ENCODE results near the gene GLYATL1B.
"Not testable (repeated sequence)": the region's sequence is repeated elsewhere in the genome, so short reads cannot be mapped to it uniquely, and the experiment has no call there.

GLYATL1B gene

GRCh38 chr11:59079086-59079485, 7.0 kb upstream of the GLYATL1B start:
- no peak for TF ChIP-seq POLR2A (IDR thresholded peaks at IDR 0.05; ENCODE audit: low read length)
- no peak for TF ChIP-seq GATA1 (IDR thresholded peaks at IDR 0.05; ENCODE audit: low read depth, low read length)
- no peak for DNase-seq

GRCh38 chr11:59080421-59080820, 5.7 kb upstream of the GLYATL1B start:
- not testable (repeated sequence) for DNase-seq

GRCh38 chr11:59081430-59082020, 4.6 kb upstream of the GLYATL1B start:
- DNase-seq: not testable (repeated sequence)

- no peak for DNase-seq
- TF ChIP-seq POLR2A (IDR thresholded peaks at IDR 0.05; ENCODE audit: low read length): no peak
- no peak for TF ChIP-seq GATA1 (IDR thresholded peaks at IDR 0.05; ENCODE audit: low read depth, low read length)
These were observed 2.1 kb downstream of the GLYATL1B start for GRCh38 chr11:59088162-59088561.

- DNase-seq: not testable (repeated sequence)
These were observed 7.5 kb downstream of the GLYATL1B start for GRCh38 chr11:59093576-59093975.

- DNase-seq: not testable (repeated sequence)
These were observed 9.1 kb downstream of the GLYATL1B start for GRCh38 chr11:59095225-59095624.

- DNase-seq: not testable (repeated sequence)
These were observed 10.0 kb downstream of the GLYATL1B start for GRCh38 chr11:59095972-59096575.

GRCh38 chr11:59097113-59097708, 11.1 kb downstream of the GLYATL1B start:
- DNase-seq: peak; percentile 61 to 74
- TF ChIP-seq GATA1 (IDR thresholded peaks at IDR 0.05; ENCODE audit: low read depth, low read length) (no peak), POLR2A (IDR thresholded peaks at IDR 0.05; ENCODE audit: low read length) (no peak)

- DNase-seq: not testable (repeated sequence)
These were observed 11.8 kb downstream of the GLYATL1B start for GRCh38 chr11:59097938-59098337.

- DNase-seq: peak; percentile 33 to 46
These were observed 16.2 kb downstream of the GLYATL1B start for GRCh38 chr11:59102259-59102765.

GRCh38 chr11:59106363-59107336, 20.5 kb downstream of the GLYATL1B start, which contains the start of gene FAM111B:
Gene FAM111B, plus strand, starts transcription at chr11:59107237. Its CDS starts 2,389 bp downstream, at chr11:59109626.
- DNase-seq: peak; percentile 14
- TF ChIP-seq POLR2A (IDR thresholded peaks at IDR 0.05; ENCODE audit: low read length): no peak

More at GRCh38 chr11:59102259-59102765, 16.2 kb downstream of the GLYATL1B start:
- no peak for TF ChIP-seq GATA1 (IDR thresholded peaks at IDR 0.05; ENCODE audit: low read depth, low read length)
- TF ChIP-seq POLR2A (IDR thresholded peaks at IDR 0.05; ENCODE audit: low read length): no peak

- DNase-seq: not testable (repeated sequence)
These were observed 21.6 kb downstream of the GLYATL1B start for GRCh38 chr11:59107721-59108120.

GRCh38 chr11:59112494-59112893, 26.4 kb downstream of the GLYATL1B start:
- TF ChIP-seq POLR2A (IDR thresholded peaks at IDR 0.05; ENCODE audit: low read length): no peak
- no peak for TF ChIP-seq GATA1 (IDR thresholded peaks at IDR 0.05; ENCODE audit: low read depth, low read length)
- DNase-seq: no peak

- TF ChIP-seq GATA1 (IDR thresholded peaks at IDR 0.05; ENCODE audit: low read depth, low read length) (no peak), POLR2A (IDR thresholded peaks at IDR 0.05; ENCODE audit: low read length) (no peak)
- no peak for DNase-seq
These were observed 28.2 kb downstream of the GLYATL1B start for GRCh38 chr11:59114344-59114743.

- no peak for TF ChIP-seq POLR2A (IDR thresholded peaks at IDR 0.05; ENCODE audit: low read length)
- no peak for TF ChIP-seq GATA1 (IDR thresholded peaks at IDR 0.05; ENCODE audit: low read depth, low read length)
- DNase-seq: no peak
These were observed 29.4 kb downstream of the GLYATL1B start for GRCh38 chr11:59115553-59115952.

All from erythroblast (primary cell).